Hematopoietic multipotent progenitor cell treated with erythropoietin and hydrocortisone succinate and interleukin-3 and kit ligand, for 17 days (in vitro differentiated cells): ENCODE measurements around the gene ALPI.
A peak's percentile ranks its signal among the peaks of the same experiment; 100 is the strongest.
"Not testable (repeated sequence)": the region's sequence is repeated elsewhere in the genome, so short reads cannot be mapped to it uniquely, and the experiment has no call there.

Experiments
- DNase-seq: peaks from one replicate; pipeline ENCODE4 v3.0.0-alpha.2; 2015; ENCODE audit warnings: low spot score

ALPI gene

GRCh38 chr2:232421189-232421785, 34.7 kb upstream of the ALPI start:
- no peak for DNase-seq

GRCh38 chr2:232422051-232422450, 33.9 kb upstream of the ALPI start:
- no peak for DNase-seq

- DNase-seq: not testable (repeated sequence)
Observed at GRCh38 chr2:232422996-232423395, 33.0 kb upstream of the ALPI start.

- not testable (repeated sequence) for DNase-seq
Observed at GRCh38 chr2:232423407-232423806, 32.5 kb upstream of the ALPI start.

GRCh38 chr2:232431705-232432590, 24.0 kb upstream of the ALPI start:
- no peak for DNase-seq

GRCh38 chr2:232432598-232433184, 23.3 kb upstream of the ALPI start:
- DNase-seq: no peak

- not testable (repeated sequence) for DNase-seq
Observed at GRCh38 chr2:232433622-232434021, 22.3 kb upstream of the ALPI start.

GRCh38 chr2:232434091-232434490, 21.9 kb upstream of the ALPI start:
- DNase-seq: no peak

GRCh38 chr2:232434563-232435374, 21.2 kb upstream of the ALPI start:
- no peak for DNase-seq

- DNase-seq: no peak
Observed at GRCh38 chr2:232435375-232435648, 20.6 kb upstream of the ALPI start.

GRCh38 chr2:232435805-232436204, 20.1 kb upstream of the ALPI start:
- no peak for DNase-seq

GRCh38 chr2:232436381-232437194, 19.4 kb upstream of the ALPI start:
- DNase-seq: no peak

GRCh38 chr2:232437195-232437571, 18.8 kb upstream of the ALPI start:
- no peak for DNase-seq

- DNase-seq: no peak
Observed at GRCh38 chr2:232438091-232438490, 17.9 kb upstream of the ALPI start.

- DNase-seq: peak; percentile 11
Observed at GRCh38 chr2:232438951-232439757, 16.8 kb upstream of the ALPI start.

GRCh38 chr2:232439758-232440135, 16.2 kb upstream of the ALPI start:
- DNase-seq: no peak

GRCh38 chr2:232440220-232441018, 15.5 kb upstream of the ALPI start:
- DNase-seq: peak; percentile 79

- no peak for DNase-seq
Observed at GRCh38 chr2:232441147-232441651, 14.8 kb upstream of the ALPI start.

- not testable (repeated sequence) for DNase-seq
Observed at GRCh38 chr2:232441922-232442321, 14.0 kb upstream of the ALPI start.

- not testable (repeated sequence) for DNase-seq
Observed at GRCh38 chr2:232442431-232442830, 13.5 kb upstream of the ALPI start.
